Posterior vena cava (tissue), 2 donors: ENCODE data around the gene FGFR1OP2. TPM values are rescaled to one million over a fixed set of nuclear protein-coding genes. Genes with fewer than 3 reads are reported as not detected.

Experiments used
- DNase-seq: peaks from one replicate; pipeline ENCODE4 v3.0.0-alpha.2; 2020; ENCODE audit warnings: low spot score
- intact Hi-C, 2 donors: fragments of 100-400 bp; cut with DNase I; formaldehyde crosslinking; loops; one replicate each; pipeline versions ENCODE4 v1.14.1 to v1.14.2; 2022 to 2023
- total RNA-seq, 2 donors: library from RNA; stranded (reverse); fragmentation: NEBNext Ultra II Directional; extraction: Animal tissue kit (Norgen Biotek cat#: 25700); gene quantifications; one replicate each; pipeline ENCODE4 v1.2.1, GENCODE V29; 2021
- donor health status: DM: yes; HTN: yes; CAD: no.
- donor health status: DM: yes; HTN: yes; CAD: no.

The FGFR1OP2 gene
- total RNA-seq, 2 donors from 2014 or later, result 46.1 to 48.6 TPM

- intact Hi-C loops, result no loop called here
- no peak for DNase-seq
Measured at GRCh38 chr12:26989873-26990272, 51.6 kb downstream of the FGFR1OP2 start.

- no peak for DNase-seq
- intact Hi-C loops, result no loop called here
Measured at GRCh38 chr12:26991826-26992225, 53.6 kb downstream of the FGFR1OP2 start.

- DNase-seq, result no peak
- intact Hi-C loops, result no loop called here
Measured at GRCh38 chr12:26994109-26994508, 55.8 kb downstream of the FGFR1OP2 start.

DNA sequence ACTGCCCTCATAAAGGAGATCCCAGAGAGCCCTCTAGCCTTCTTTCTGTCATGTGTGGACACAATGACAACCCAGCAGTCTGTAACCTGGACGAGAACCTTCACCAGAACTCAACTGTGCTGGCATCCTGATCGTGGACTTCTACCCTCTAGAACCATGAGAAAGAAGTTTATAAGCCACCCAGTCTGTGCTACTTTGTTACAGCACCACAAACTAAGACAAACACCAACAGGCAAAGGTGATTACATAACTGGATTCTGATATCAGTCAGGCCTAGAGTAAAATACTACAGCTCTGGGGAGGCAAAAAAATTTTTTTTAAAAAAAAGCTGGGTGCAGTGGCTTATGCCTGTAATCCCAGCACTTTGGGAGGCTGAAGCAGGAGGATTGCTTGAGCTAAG, 57.4 kb downstream of the FGFR1OP2 start:
- no peak for DNase-seq
- intact Hi-C loops, result no loop called here

DNA sequence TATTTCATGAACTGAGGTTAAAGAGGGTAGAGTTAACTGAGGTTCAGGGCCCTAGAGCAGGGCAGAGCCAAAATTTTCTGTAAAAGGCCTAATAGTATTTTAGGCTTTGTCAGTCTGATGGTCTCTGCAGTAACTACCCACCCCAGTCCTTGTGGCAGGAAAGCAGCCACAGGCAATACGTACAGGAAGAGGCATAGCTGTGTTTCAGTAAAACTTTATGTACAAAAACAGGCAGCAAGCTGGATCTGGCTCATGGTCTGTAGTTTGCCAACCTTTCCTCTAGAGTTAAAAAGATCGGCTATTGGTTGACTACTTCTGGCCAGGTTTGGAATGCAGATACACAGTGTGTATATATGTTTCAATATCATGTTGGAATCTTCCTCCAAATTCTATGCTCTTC, 58.7 kb downstream of the FGFR1OP2 start:
- no peak for DNase-seq
- intact Hi-C loops, result no loop called here

DNA sequence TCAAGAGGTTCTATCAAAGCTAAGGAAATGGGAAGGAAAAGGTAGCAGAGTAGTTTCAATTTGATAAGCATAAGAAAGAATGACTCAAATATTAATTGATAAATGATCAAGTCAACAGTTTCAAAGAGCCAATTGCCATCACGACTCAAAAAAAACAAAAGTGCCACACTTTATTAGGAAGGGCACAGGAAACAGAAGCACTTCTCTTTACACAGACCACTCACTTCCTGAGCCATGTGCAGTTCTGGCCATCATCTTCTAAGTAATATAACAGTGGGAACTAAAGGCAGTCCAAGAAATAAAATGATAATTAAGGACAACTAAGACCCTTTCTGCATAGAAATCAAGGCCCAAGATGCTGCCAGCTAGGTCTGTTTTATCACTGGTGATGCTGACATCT, 62.7 kb downstream of the FGFR1OP2 start:
- no peak for DNase-seq
- intact Hi-C loops, result loop anchor here in 1 of 2 donors (10.0 kb wide), 1 partner anchor 384 kb away; no protein-coding TSS in a partner anchor

DNA sequence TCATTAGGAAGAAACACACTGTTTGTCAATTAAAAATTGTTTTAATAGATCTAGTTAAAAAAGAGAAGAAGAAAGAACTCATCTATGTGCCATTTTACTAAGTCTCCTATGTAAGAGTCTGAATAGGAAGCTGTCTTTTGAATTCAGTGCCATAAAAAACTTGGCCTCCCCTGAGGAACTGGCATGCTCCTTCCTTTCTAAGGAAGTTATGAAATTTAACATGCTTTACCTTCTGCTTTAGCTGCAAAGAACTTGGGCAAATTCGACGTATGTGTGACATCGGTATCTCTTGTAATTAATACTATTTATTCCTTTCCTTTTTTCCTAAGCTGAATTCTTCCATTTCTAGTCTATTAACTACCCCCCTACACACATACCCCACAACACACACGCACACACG, 63.4 kb downstream of the FGFR1OP2 start:
- intact Hi-C loops, result loop anchor here in 1 of 2 donors (10.0 kb wide), 1 partner anchor 383 kb away; no protein-coding TSS in a partner anchor
- DNase-seq, result no peak

GRCh38 chr12:27002141-27002540, 63.9 kb downstream of the FGFR1OP2 start:
- intact Hi-C loops, result loop anchor here in 1 of 2 donors (10.0 kb wide), 1 partner anchor 383 kb away; no protein-coding TSS in a partner anchor

DNA sequence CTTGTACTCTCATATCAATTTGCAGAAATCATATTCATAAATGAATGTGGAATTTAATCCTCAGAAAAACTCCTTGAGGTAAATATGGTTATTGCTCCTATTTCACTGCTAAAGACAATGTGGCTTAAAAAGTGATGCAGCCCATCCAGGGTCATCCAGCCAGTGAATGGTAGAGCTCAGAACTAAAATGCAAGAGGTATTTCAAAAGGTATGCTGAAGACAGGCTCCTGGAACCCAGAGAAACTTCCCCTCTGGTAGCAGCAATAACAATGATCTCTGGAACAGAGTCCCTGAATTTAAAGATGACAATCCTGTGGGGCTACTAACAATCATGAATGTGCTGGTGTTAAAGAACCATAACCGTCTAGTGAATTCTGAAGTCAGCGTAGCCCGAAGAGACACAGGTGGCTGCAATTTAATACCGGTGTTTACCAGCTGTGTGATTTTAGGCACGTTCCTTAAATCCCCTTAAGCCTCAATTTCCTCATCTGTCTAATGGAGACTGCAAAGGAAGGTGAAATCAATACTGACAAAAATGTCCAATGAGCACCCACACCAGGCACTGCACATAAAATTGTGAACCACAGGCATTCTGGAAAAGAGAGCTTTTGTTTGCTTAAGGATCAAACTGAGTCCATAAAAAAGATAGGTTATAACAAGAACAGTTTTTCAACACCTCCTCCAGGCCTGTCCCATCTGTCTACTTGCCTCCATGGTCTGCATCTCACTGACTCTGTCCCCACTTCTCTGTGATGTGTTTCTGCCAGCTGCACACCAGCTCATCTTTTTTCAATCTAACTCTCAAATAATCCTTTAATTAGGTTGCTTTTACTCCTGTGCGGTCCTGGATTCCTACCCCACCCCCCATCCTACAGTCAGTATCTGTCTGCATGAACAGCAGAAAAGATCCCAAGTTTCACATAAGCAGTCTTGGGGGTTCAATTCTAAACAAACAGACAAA, 65.4 kb downstream of the FGFR1OP2 start:
- DNase-seq, result no peak
- intact Hi-C loops, result loop anchor here in 1 of 2 donors (10.0 kb wide), 1 partner anchor 381 kb away; no protein-coding TSS in a partner anchor

More at GRCh38 chr12:27002141-27002540, 63.9 kb downstream of the FGFR1OP2 start:
- DNase-seq, result no peak

- no peak for DNase-seq
- intact Hi-C loops, result loop anchor here in 1 of 2 donors (10.0 kb wide), 1 partner anchor 379 kb away; no protein-coding TSS in a partner anchor
Measured at GRCh38 chr12:27005495-27005894, 67.2 kb downstream of the FGFR1OP2 start.

GRCh38 chr12:27006797-27007467, 68.7 kb downstream of the FGFR1OP2 start:
- no peak for DNase-seq
- intact Hi-C loops, result loop anchor here in 1 of 2 donors (10.0 kb wide), 1 partner anchor 378 kb away; no protein-coding TSS in a partner anchor

DNA sequence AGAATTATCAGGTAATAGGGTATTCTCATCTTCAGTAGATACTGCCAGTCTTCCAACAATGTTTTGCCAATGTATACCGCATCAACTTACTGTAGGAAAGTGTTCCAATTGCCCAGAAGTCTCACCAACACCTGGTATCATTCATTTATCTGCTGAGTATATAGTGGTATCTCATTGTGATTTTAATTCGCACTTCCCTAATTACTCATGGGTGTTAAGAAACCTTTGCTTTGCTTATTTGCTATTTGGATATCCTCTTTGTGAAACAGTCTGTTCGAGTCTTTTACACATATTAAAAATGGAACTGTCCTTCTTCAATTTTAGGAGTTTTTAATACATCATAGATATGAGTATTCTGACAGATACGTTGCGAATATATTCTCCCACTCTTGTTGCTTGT, 69.8 kb downstream of the FGFR1OP2 start:
- intact Hi-C loops, result loop anchor here in 1 of 2 donors (10.0 kb wide), 1 partner anchor 377 kb away; no protein-coding TSS in a partner anchor
- DNase-seq, result no peak

DNA sequence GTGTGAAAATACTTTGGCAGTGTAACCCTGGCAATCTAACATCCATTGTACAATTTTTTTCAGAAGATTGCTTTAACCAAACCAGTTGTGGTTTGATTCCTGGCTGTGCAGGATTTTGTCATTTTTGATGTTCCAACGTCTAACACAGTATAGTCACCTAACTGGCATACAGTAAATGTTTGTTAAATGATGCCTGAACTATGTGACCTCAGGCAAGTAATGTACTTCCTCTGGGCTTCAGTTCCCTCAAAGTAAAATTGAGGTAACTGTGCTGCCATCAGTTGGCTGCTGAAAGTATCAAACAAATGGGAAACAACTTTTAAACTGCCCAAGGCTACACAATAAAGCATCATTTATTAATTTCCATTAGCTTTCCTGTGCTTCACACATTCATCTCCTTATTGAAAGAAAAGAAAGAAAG, 71.6 kb downstream of the FGFR1OP2 start:
- DNase-seq, result no peak
- intact Hi-C loops, result loop anchor here (5.0 to 10.0 kb wide), 4 partner anchors 73 to 375 kb away; partner anchors contain the start of genes FGFR1OP2 (in 1 of the 2), INTS13 (in 1 of the 2) and STK38L (in 1 of the 2)

DNA sequence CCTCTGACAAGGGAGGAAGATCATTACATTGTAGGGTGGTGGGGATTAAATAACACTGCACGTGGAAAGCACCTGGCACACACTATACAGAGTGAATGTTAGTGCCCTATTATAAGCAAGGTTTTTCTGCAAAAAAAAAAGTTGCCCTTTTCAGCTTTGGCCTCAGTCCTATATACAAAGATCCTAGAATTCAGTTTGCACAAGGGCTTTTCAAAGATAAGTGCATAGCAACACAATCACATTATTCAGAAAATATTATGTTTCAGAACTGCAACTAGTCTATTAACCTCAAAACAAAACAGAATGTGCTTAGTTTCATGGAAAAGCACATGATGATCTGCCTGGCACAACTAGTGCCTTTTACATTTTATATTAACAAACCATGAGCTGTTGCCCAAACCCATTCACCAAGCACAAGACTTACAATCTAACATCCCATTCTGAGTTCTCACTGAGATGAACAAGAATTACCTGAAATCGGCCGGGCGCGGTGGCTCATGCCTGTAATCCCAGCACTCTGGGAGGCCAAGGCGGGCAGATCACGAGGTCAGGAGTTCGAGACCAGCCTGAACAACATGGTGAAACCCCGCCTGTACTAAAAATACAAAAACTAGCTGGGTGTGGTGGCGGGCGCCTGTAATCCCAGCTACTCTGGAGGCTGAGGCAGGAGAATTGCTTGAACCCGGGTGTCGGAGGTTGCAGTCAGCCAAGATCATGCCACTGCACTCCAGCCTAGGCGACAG, 74.1 kb downstream of the FGFR1OP2 start:
- intact Hi-C loops, result loop anchor here (5.0 to 10.0 kb wide), 3 partner anchors 75 to 230 kb away; partner anchors contain the start of genes FGFR1OP2 (in 1 of the 2), INTS13 (in 1 of the 2) and STK38L (in 1 of the 2)
- DNase-seq, result no peak

- no peak for DNase-seq
- intact Hi-C loops, result loop anchor here (5.0 to 10.0 kb wide), 3 partner anchors 76 to 229 kb away; partner anchors contain the start of genes FGFR1OP2 (in 1 of the 2), INTS13 (in 1 of the 2) and STK38L (in 1 of the 2)
Measured at GRCh38 chr12:27012982-27013255, 74.6 kb downstream of the FGFR1OP2 start.

DNA sequence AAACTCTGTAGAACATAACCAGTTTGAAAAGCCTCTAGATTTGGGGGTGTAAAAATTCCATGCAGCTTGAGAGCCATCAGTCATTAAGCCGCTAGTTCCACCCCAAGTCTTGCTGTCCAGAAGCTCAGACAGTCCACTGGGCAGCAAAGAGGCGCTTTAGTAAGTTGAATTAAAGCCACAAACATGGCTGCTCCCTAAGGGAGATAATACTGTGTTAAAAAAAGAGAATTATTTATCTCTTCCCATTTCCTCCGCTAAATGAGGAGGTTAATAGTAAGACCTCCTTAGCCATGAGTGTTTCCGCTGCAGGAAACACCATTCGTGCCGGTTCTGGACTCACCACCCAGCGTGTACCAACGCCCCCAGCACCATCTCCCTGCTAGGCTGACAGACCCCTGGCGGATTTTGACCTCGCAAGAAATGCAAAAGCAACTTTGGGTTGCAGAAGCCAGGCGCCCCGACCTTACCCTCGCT, 75.4 kb downstream of the FGFR1OP2 start:
- intact Hi-C loops, result loop anchor here (5.0 to 10.0 kb wide), 3 partner anchors 76 to 229 kb away; partner anchors contain the start of genes FGFR1OP2 (in 1 of the 2), INTS13 (in 1 of the 2) and STK38L (in 1 of the 2)
- no peak for DNase-seq

DNA sequence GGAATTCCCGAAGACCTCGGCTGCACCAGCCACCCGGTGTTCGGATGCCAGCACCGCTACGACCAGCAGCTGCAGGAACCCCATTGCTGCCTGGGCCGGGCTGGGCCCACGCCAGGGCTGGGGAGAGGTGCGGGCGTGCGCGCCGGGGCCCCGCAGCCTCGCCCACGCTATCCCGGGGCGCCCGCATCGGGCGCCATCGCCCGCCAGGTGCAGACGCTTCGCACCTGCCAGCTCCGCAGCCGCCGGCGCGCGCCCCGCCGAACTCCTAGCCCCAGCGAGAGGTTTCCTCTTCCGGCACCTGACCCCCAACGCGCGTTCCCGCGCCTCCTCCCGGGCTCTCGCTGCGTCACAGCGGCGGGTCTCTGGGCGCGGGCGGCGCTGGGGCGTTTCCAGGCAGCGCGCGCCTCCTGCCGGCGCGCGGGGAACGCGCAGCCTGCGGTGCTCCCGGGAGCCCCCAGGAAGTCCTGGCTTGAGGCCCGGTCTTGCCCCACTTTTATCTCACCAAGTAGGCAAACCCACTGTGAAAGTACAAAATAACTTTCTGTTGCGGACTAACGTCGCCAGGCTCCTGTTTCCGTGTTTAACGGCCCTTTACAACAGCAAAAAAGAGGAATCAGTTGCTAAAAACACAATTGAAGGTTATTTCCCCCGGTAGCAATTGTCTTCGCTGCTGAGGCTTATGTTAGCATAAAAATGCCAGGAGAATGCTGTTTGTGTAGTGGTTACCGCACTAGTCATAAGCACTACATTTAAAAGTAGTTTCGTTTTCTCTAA, 76.0 kb downstream of the FGFR1OP2 start, which contains the start of gene TM7SF3:
TSS of gene TM7SF3 (minus strand) at position 300 of the 774 bp plus-strand sequence. CDS start at position 84, 216 bp downstream.
- intact Hi-C loops, result loop anchor here (5.0 to 10.0 kb wide), 3 partner anchors 77 to 228 kb away; partner anchors contain the start of genes FGFR1OP2 (in 1 of the 2), INTS13 (in 1 of the 2) and STK38L (in 1 of the 2)
- peak; percentile 97 for DNase-seq
